WTC11 (cell line): ENCODE data around the gene PPP1CA. TPM values are rescaled to one million over a fixed set of nuclear protein-coding genes. Genes with fewer than 3 reads are reported as not detected.

ENCODE experiments used
- ATAC-seq: fragments of 200-7000 bp; cut with Tn5 transposase; 2 replicates; pipeline ENCODE4 v1.10.0; 2021; ENCODE audit warnings: mild to moderate bottlenecking, moderate library complexity
- CTCF ChIA-PET: fragments of 300-600 bp; sonication (Branson Sonifier 250); formaldehyde crosslinking; loops from one replicate; lab custom pipeline; 2021; ENCODE audit warnings: antibody characterized with exemption; lab: Charles Lee
- POLR2A ChIA-PET: fragments of 350-600 bp; sonication (Branson Sonifier 250); formaldehyde crosslinking; loops from one replicate; lab custom pipeline; 2021; ENCODE audit warnings: antibody characterized with exemption; lab: Charles Lee
- DNase-seq: peaks from one replicate; pipeline ENCODE4 v3.0.0; 2021; ENCODE audit warnings: low spot score
- H3K27ac Mint-ChIP-seq: 2 replicates; pipeline ENCODE4 v1.8.0; 2021; ENCODE audit warnings: mixed read lengths
- H3K27me3 Mint-ChIP-seq: 2 replicates; pipeline ENCODE4 v1.8.0; 2021; ENCODE audit warnings: low read depth, mild to moderate bottlenecking, moderate library complexity, mixed read lengths
- H3K36me3 Mint-ChIP-seq: 2 replicates; pipeline ENCODE4 v1.8.0; 2021; ENCODE audit warnings: mixed read lengths
- H3K4me1 Mint-ChIP-seq: 2 replicates; pipeline ENCODE4 v1.8.0; 2022; ENCODE audit warnings: mixed read lengths
- H3K4me3 Mint-ChIP-seq: 2 replicates; pipeline ENCODE4 v1.8.0; 2021; ENCODE audit warnings: mild to moderate bottlenecking, moderate library complexity, mixed read lengths
- H3K9me3 Mint-ChIP-seq: 2 replicates; pipeline ENCODE4 v1.8.0; 2021; ENCODE audit warnings: mixed read lengths
- ATF2 ChIP-seq: sonication (generic); formaldehyde crosslinking; IDR thresholded peaks from 2 replicates; pipeline ENCODE4 v1.8.1; 2022; ENCODE audit warnings: low read depth, missing genetic modification reagents, borderline replicate concordance
- CBFB ChIP-seq: sonication (generic); formaldehyde crosslinking; IDR thresholded peaks from 2 replicates; pipeline ENCODE4 v1.8.1; 2022; ENCODE audit warnings: mild to moderate bottlenecking, low read depth, missing genetic modification reagents
- CREB1 ChIP-seq: sonication (generic); formaldehyde crosslinking; IDR thresholded peaks from 2 replicates; pipeline ENCODE4 v1.8.0; 2023; ENCODE audit warnings: mild to moderate bottlenecking, missing genetic modification reagents
- ETV6 ChIP-seq: sonication (generic); formaldehyde crosslinking; IDR thresholded peaks from 2 replicates; pipeline ENCODE4 v1.8.1; 2022; ENCODE audit warnings: mild to moderate bottlenecking, missing genetic modification reagents
- JAZF1 ChIP-seq: fragments of 250-450 bp; sonication (Bioruptor Pico); IDR thresholded peaks from 2 replicates; pipeline ENCODE4 v1.9.0; 2021; ENCODE audit warnings: moderate library complexity, mild to moderate bottlenecking, inconsistent platforms
- PREB ChIP-seq: sonication (generic); formaldehyde crosslinking; IDR thresholded peaks from 2 replicates; pipeline ENCODE4 v1.8.1; 2022; ENCODE audit warnings: mild to moderate bottlenecking, missing genetic modification reagents, moderate library complexity, borderline replicate concordance
- TCF7 ChIP-seq: sonication (generic); formaldehyde crosslinking; IDR thresholded peaks from 2 replicates; pipeline ENCODE4 v1.8.0; 2022; ENCODE audit warnings: mild to moderate bottlenecking, low read depth, missing genetic modification reagents, moderate library complexity
- USF2 ChIP-seq: sonication (generic); formaldehyde crosslinking; IDR thresholded peaks from 2 replicates; pipeline ENCODE4 v1.8.1; 2023; ENCODE audit warnings: mild to moderate bottlenecking, missing genetic modification reagents, moderate library complexity
- ZNF138 ChIP-seq: sonication (generic); formaldehyde crosslinking; conservative IDR thresholded peaks from 2 replicates; pipeline ENCODE4 v1.8.1; 2022; ENCODE audit warnings: mild to moderate bottlenecking, moderate library complexity, missing genetic modification reagents
- total RNA-seq: library from RNA; stranded (reverse); gene quantifications from 3 replicates; pipeline ENCODE4 v1.2.3, GENCODE V29; 2021
- TF ChIP-seq, protein P1 (sequence below): fragments of 200-600 bp; IDR thresholded peaks from 2 replicates; pipeline ENCODE4 v1.8.0; 2022; ENCODE audit warnings: antibody characterized with exemption
- TF ChIP-seq, protein P2 (sequence below): sonication (generic); formaldehyde crosslinking; IDR thresholded peaks from 2 replicates; pipeline ENCODE4 v1.8.1; 2022; ENCODE audit warnings: mild to moderate bottlenecking, moderate library complexity, missing genetic modification reagents
- TF ChIP-seq, protein P3 (sequence below): fragments of 250-450 bp; sonication (Bioruptor Pico); IDR thresholded peaks from 2 replicates; pipeline ENCODE4 v1.9.0; 2021; ENCODE audit warnings: mild to moderate bottlenecking, borderline replicate concordance

The PPP1CA gene
- total RNA-seq, 1 experiment from 2014 or later = 220 TPM

DNA sequence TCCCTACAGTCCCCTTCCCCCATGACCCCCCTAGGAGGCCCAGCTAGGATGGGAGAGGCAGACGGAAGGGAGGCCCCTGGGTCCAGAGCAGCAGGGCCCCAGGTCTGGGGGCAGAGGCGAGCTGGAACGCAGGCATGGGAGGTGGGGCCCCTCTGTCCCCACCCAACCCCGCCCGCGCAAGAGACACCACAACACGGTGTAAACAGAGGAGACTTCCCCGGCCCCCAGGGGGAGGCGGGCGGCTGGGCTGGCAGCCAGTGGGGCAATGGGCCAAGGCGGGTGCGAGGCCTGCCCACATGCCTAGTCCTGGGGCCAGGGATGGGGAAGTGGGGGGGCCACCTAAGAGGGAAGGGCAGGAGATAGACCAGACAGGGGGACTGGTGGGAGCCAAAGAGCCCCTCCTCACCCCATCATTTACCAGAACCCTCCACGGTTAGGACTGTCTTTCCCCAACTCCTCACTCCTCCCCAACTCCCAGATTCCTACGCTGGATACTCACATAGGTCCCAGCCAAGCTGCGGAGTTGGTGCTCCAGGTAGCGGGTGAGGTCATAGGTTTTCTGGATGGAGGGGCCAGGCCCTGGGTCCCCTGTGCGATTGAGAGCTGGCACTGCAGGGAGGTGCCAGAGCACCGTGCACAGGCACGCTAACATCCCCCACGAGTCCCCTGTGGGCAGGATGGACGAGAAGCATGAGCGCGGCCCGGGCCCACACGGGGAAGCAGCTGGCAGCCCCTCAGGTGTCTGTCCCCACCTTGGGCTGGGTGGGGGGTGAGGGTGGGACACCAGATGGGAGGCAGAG, 34.5 kb downstream of the PPP1CA start:
- Mint-ChIP-seq H3K4me3 (no peak overlapping the region), H3K4me1 (peaks cover 33% of the 10 kb centered on the region), H3K27ac (no peak overlapping the region), H3K36me3 (no peaks in the 10 kb centered on the region), H3K27me3 (peaks cover 79% of the 10 kb centered on the region), H3K9me3 (no peaks in the 10 kb centered on the region)
- no peak for DNase-seq
- ChIA-PET CTCF (interaction anchor here (25.7 kb wide), 1 partner anchor 14 kb away, joined by 842 read pairs; the partner anchor contains the start of gene POLD4), POLR2A (no interaction called here)
- TF ChIP-seq PREB (CRISPR knock-in tag) (no peak), USF2 (no peak)
- no peak for ATAC-seq

GRCh38 chr11:67366546-67366945, 35.1 kb downstream of the PPP1CA start:
- no peak for ATAC-seq
- no peak for DNase-seq
- peaks cover 79% of the 10 kb centered on the region for H3K27me3 Mint-ChIP-seq
- H3K36me3 Mint-ChIP-seq = no peaks in the 10 kb centered on the region
- no peaks in the 10 kb centered on the region for H3K9me3 Mint-ChIP-seq
- H3K27ac Mint-ChIP-seq = no peak overlapping the region
- TF ChIP-seq JAZF1 (CRISPR knock-in tag) (no peak), TCF7 (no peak), CREB1 (no peak), ETV6 (CRISPR knock-in tag) (no peak), CBFB (no peak)
- TF ChIP-seq, protein P1, sequence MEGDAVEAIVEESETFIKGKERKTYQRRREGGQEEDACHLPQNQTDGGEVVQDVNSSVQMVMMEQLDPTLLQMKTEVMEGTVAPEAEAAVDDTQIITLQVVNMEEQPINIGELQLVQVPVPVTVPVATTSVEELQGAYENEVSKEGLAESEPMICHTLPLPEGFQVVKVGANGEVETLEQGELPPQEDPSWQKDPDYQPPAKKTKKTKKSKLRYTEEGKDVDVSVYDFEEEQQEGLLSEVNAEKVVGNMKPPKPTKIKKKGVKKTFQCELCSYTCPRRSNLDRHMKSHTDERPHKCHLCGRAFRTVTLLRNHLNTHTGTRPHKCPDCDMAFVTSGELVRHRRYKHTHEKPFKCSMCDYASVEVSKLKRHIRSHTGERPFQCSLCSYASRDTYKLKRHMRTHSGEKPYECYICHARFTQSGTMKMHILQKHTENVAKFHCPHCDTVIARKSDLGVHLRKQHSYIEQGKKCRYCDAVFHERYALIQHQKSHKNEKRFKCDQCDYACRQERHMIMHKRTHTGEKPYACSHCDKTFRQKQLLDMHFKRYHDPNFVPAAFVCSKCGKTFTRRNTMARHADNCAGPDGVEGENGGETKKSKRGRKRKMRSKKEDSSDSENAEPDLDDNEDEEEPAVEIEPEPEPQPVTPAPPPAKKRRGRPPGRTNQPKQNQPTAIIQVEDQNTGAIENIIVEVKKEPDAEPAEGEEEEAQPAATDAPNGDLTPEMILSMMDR = no peak
- TF ChIP-seq, protein P2, sequence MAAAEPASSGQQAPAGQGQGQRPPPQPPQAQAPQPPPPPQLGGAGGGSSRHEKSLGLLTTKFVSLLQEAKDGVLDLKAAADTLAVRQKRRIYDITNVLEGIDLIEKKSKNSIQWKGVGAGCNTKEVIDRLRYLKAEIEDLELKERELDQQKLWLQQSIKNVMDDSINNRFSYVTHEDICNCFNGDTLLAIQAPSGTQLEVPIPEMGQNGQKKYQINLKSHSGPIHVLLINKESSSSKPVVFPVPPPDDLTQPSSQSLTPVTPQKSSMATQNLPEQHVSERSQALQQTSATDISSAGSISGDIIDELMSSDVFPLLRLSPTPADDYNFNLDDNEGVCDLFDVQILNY = no peak
- TF ChIP-seq, protein P3, sequence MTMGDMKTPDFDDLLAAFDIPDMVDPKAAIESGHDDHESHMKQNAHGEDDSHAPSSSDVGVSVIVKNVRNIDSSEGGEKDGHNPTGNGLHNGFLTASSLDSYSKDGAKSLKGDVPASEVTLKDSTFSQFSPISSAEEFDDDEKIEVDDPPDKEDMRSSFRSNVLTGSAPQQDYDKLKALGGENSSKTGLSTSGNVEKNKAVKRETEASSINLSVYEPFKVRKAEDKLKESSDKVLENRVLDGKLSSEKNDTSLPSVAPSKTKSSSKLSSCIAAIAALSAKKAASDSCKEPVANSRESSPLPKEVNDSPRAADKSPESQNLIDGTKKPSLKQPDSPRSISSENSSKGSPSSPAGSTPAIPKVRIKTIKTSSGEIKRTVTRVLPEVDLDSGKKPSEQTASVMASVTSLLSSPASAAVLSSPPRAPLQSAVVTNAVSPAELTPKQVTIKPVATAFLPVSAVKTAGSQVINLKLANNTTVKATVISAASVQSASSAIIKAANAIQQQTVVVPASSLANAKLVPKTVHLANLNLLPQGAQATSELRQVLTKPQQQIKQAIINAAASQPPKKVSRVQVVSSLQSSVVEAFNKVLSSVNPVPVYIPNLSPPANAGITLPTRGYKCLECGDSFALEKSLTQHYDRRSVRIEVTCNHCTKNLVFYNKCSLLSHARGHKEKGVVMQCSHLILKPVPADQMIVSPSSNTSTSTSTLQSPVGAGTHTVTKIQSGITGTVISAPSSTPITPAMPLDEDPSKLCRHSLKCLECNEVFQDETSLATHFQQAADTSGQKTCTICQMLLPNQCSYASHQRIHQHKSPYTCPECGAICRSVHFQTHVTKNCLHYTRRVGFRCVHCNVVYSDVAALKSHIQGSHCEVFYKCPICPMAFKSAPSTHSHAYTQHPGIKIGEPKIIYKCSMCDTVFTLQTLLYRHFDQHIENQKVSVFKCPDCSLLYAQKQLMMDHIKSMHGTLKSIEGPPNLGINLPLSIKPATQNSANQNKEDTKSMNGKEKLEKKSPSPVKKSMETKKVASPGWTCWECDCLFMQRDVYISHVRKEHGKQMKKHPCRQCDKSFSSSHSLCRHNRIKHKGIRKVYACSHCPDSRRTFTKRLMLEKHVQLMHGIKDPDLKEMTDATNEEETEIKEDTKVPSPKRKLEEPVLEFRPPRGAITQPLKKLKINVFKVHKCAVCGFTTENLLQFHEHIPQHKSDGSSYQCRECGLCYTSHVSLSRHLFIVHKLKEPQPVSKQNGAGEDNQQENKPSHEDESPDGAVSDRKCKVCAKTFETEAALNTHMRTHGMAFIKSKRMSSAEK (CRISPR knock-in tag) = no peak
- CTCF ChIA-PET = interaction anchor here (1.5 to 25.7 kb wide), 2 partner anchors 13 to 49 kb away, joined by 5 to 842 read pairs; partner anchors contain the start of gene POLD4
- no peak overlapping the region for H3K4me3 Mint-ChIP-seq
- H3K4me1 Mint-ChIP-seq = peaks cover 28% of the 10 kb centered on the region
- POLR2A ChIA-PET = no interaction called here

DNA sequence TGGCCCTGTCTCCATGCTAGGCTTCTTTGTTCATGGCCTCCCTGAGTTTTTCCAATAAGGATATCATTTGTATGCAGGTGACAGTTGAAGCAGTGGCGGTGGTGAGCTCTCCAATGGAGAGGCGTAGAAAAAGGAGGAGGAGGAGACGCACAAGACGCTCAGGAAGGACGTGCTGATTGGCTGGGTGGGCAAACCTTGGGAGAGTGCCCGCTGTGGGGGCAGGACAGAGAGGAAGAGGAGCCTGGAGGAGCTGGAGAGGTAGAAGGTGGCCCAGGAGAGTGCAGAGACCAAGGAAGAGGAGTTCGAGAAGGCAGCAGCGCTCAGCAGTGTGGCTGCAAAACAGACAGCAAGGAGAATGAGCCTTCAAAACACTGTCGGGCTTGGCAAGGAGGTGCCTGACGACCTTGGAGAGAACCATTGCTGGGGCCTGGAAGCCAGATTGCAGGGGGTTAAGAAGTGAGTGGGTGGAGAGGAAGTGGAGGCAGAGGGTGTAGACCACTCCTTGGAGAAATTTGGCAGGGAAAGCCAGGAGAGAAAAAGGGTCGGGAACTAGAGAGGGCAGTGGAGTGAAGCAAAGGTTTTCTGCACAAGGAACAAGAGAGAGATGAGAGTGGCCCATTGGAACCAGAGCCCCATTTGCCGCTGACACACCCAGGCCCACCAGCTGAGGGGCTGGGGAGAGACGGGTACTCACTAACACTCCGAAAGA, 35.8 kb downstream of the PPP1CA start:
- no peaks in the 10 kb centered on the region for H3K9me3 Mint-ChIP-seq
- ChIA-PET CTCF (interaction anchor here (1.0 to 25.7 kb wide), 7 partner anchors 8 to 48 kb away, joined by 4 to 842 read pairs (median 7); partner anchors contain the start of genes POLD4 and PPP1CA), POLR2A (no interaction called here)
- ATAC-seq (peak; percentile 50), DNase-seq (no peak)
- peaks cover 22% of the 10 kb centered on the region for H3K4me1 Mint-ChIP-seq
- H3K27me3 Mint-ChIP-seq = peaks cover 78% of the 10 kb centered on the region
- H3K27ac Mint-ChIP-seq = no peak overlapping the region
- H3K4me3 Mint-ChIP-seq = no peak overlapping the region
- TF ChIP-seq ZNF138 (no peak), ATF2 (no peak)
- TF ChIP-seq, all 79 proteins: peak for 0
- no peaks in the 10 kb centered on the region for H3K36me3 Mint-ChIP-seq
